ENCODE data around the gene CLRN3. TPM values are rescaled to one million over a fixed set of nuclear protein-coding genes. Genes with fewer than 3 reads are reported as not detected.

Gene CLRN3
- total RNA-seq, 2 experiments from 2014 or later: not detected

DNA sequence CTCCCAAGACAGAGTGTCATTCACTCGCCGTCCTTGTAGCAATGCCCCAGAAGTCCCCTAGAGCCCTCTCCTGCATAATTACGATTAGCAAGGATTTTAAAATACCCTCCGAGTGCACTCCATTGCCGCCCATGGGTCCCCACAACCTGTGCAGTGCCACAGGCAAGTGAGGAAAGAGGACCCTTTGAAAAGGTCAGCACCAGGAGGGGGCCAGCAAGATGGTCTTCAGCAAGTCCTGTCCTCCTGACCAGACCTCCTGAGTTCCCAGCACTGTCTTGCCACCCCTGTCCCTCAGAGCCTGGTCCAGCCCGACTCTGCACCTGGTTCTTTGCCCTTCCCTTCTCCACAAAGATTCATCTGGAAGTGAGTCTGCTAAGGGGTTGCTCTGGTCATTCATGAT, 32.1 kb downstream of the CLRN3 start:
- Mint-ChIP-seq H3K4me1 (ENCODE audit: low read depth) (no peaks in the 10 kb centered on the region), H3K9me3 (peaks cover 2% of the 10 kb centered on the region), H3K27ac (no peak overlapping the region), H3K36me3 (ENCODE audit: low read depth) (no peaks in the 10 kb centered on the region), H3K27me3 (peaks cover 5% of the 10 kb centered on the region), H3K4me3 (no peak overlapping the region)
- POLR2A ChIA-PET: no interaction called here
- CTCF ChIA-PET: no interaction called here
- DNase-seq (no peak), ATAC-seq (no peak)
- intact Hi-C loops (cut with micrococcal nuclease): no loop called here
- TF ChIP-seq, protein P1, sequence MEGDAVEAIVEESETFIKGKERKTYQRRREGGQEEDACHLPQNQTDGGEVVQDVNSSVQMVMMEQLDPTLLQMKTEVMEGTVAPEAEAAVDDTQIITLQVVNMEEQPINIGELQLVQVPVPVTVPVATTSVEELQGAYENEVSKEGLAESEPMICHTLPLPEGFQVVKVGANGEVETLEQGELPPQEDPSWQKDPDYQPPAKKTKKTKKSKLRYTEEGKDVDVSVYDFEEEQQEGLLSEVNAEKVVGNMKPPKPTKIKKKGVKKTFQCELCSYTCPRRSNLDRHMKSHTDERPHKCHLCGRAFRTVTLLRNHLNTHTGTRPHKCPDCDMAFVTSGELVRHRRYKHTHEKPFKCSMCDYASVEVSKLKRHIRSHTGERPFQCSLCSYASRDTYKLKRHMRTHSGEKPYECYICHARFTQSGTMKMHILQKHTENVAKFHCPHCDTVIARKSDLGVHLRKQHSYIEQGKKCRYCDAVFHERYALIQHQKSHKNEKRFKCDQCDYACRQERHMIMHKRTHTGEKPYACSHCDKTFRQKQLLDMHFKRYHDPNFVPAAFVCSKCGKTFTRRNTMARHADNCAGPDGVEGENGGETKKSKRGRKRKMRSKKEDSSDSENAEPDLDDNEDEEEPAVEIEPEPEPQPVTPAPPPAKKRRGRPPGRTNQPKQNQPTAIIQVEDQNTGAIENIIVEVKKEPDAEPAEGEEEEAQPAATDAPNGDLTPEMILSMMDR (IDR thresholded peaks at IDR 0.05): no peak

DNA sequence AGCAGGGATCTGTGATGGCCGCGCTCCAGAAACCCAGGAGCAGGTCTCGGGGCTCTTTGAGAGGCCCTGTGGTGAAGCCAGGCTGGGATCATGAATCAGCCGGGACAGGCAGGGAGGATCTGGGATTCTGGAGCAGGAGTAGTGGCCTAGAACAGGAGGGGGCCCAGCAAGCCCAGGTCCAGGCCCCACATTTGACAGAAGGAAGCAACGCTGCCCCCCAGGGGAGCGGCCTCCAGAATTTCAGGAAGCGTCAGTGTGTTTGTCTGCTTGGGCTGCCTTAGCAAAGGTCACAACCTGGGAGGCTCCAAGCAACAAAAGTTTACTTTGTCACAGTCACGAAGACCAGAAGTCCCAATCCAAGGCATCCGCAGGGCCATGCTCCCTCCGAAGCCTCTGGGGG, 36.8 kb downstream of the CLRN3 start:
- intact Hi-C loops (cut with micrococcal nuclease): no loop called here
- DNase-seq: no peak
- no peaks in the 10 kb centered on the region for H3K4me1 Mint-ChIP-seq (ENCODE audit: low read depth)
- TF ChIP-seq, protein P1 (IDR thresholded peaks at IDR 0.05): no peak
- no peak overlapping the region for H3K27ac Mint-ChIP-seq
- H3K4me3 Mint-ChIP-seq: no peak overlapping the region
- ChIA-PET CTCF (no interaction called here), POLR2A (no interaction called here)
- H3K36me3 Mint-ChIP-seq (ENCODE audit: low read depth): no peaks in the 10 kb centered on the region
- peaks cover 5% of the 10 kb centered on the region for H3K27me3 Mint-ChIP-seq
- ATAC-seq: no peak
- H3K9me3 Mint-ChIP-seq: no peaks in the 10 kb centered on the region

DNA sequence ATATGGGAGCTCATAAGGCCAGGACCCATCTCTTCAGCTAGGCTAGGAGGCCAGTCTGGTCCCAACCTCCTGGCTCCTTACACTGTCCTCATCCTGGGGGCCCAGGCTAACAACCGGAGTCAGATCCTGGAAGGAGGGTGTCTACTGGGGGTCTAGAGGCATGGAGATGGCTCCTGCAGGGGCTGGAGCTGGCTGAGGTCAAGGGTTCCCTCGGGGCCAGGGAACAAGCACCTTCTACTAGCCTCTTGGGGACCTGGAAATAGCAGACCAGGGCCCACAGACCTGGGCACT, 37.2 kb downstream of the CLRN3 start:
- TF ChIP-seq, protein P1 (IDR thresholded peaks at IDR 0.05): no peak
- H3K4me1 Mint-ChIP-seq (ENCODE audit: low read depth): no peaks in the 10 kb centered on the region
- ChIA-PET CTCF (interaction anchor here (2.1 to 2.2 kb wide), 2 partner anchors 21 to 291 kb away, joined by 9 to 16 read pairs; no protein-coding TSS in a partner anchor), POLR2A (no interaction called here)
- H3K27ac Mint-ChIP-seq: no peak overlapping the region
- no peaks in the 10 kb centered on the region for H3K36me3 Mint-ChIP-seq (ENCODE audit: low read depth)
- no peaks in the 10 kb centered on the region for H3K9me3 Mint-ChIP-seq
- ATAC-seq: no peak
- intact Hi-C loops (cut with micrococcal nuclease): no loop called here
- no peak for DNase-seq
- H3K27me3 Mint-ChIP-seq: peaks cover 5% of the 10 kb centered on the region
- H3K4me3 Mint-ChIP-seq: no peak overlapping the region

DNA sequence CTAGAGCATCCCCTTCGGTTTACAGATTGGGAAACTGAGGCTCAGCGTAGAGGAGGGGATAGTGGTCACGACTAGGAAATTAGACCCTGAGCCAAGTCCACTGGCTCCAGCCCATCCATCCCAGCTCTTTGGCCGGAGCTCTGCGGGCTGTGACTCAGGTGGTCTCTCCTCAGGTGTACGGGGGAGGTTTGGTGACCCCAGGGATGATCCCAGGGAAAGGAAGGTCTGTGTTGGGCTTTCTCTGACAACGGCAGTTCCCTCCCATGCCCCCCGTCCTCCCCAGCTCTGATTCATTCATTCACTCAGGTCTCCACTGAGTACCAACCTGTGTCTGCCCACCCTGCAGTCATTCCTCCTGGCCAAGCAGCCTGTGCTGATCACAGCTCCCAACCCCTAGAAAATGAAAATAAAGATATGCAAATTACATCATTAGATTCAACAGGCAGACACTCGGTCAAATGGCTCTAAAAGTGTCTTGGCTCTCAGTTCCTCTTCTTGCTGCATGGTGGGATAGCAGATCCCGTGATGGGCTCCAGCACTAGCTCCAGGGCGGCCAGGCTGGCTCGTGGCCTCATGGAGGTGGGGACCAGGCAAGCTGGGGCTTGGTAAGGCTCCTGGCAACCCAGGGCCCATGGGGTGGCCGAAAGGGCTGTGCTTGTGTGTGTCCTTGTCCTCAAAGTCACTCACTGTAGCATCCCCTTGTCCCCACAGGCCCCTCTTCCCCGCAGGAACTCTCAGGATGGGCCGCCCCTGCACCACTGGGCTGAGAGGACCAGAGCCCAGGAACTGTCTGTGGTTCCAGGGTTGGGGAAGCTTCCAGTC, 37.8 kb downstream of the CLRN3 start:
- no peaks in the 10 kb centered on the region for H3K4me1 Mint-ChIP-seq (ENCODE audit: low read depth)

More for the DNA sequence above, 37.8 kb downstream of the CLRN3 start:
- Mint-ChIP-seq H3K27me3 (peaks cover 5% of the 10 kb centered on the region), H3K27ac (no peak overlapping the region), H3K4me3 (no peak overlapping the region), H3K36me3 (ENCODE audit: low read depth) (no peaks in the 10 kb centered on the region), H3K9me3 (no peaks in the 10 kb centered on the region)
- CTCF ChIA-PET: interaction anchor here (0.8 to 2.2 kb wide), 21 partner anchors 8 to 1871 kb away, joined by 3 to 29 read pairs (median 3); no protein-coding TSS in a partner anchor
- intact Hi-C loops (cut with micrococcal nuclease): loop anchor here (5.0 kb wide), 2 partner anchors 138 to 293 kb away; no protein-coding TSS in a partner anchor
- POLR2A ChIA-PET: no interaction called here
- no peak for DNase-seq
- ATAC-seq: no peak
- TF ChIP-seq, protein P1 (IDR thresholded peaks at IDR 0.05): no peak

Data from activated CD8-positive, alpha-beta T cell treated with anti-CD3 and anti-CD28 coated beads for 36 hours (primary cell).